K562 (cell line): Measurements from ENCODE around the gene HNRNPA3. TPM values are rescaled to one million over a fixed set of nuclear protein-coding genes. Genes with fewer than 3 reads are reported as not detected.

Source experiments
- ATF4 ChIP-seq: fragments of 450-650 bp; formaldehyde crosslinking; IDR thresholded peaks from 2 replicates; pipeline ENCODE4 v1.4.0; 2022; ENCODE audit warnings: mild to moderate bottlenecking, moderate library complexity
- CBX1 ChIP-seq: sonication (generic); IDR thresholded peaks from 2 replicates; pipeline ENCODE4 v1.6.1; 2016; ENCODE audit warnings: antibody characterized with exemption, low read depth, mild to moderate bottlenecking
- CSDE1 ChIP-seq, 2 experiments: fragments of 450-650 bp; IDR thresholded peaks; 2 replicates each; pipeline ENCODE4 v1.6.1; 2016; ENCODE audit warnings: mild to moderate bottlenecking in 1 of 2
- FIP1L1 ChIP-seq: fragments of 200-400 bp; formaldehyde crosslinking; IDR thresholded peaks from 2 replicates; pipeline ENCODE4 v1.6.1; 2018; ENCODE audit warnings: mild to moderate bottlenecking, low read depth, low read length; ENCODE audit not compliant: poor library complexity, severe bottlenecking
- GABPB1 ChIP-seq: sonication (generic); formaldehyde crosslinking; IDR thresholded peaks from 2 replicates; pipeline ENCODE4 v1.8.0; 2022; ENCODE audit warnings: mild to moderate bottlenecking, missing genetic modification reagents
- GTF2B ChIP-seq: IDR thresholded peaks from 2 replicates; pipeline ENCODE4 v1.6.1; 2011; ENCODE audit not compliant: insufficient read length; ENCODE audit errors: extremely low read depth
- HDAC6 ChIP-seq: IDR thresholded peaks from 2 replicates; pipeline ENCODE4 v1.6.1; 2012; ENCODE audit warnings: low read depth, mild to moderate bottlenecking, control low read depth, inconsistent platforms, low read length, moderate library complexity
- MEF2D ChIP-seq: conservative IDR thresholded peaks from 2 replicates; pipeline ENCODE4 v1.6.1; 2016; ENCODE audit warnings: low read depth, missing genetic modification characterization, missing compliant biosample characterization
- ZFP36 ChIP-seq: fragments of 150-350 bp; IDR thresholded peaks from 2 replicates; pipeline ENCODE4 v1.6.1; 2018; ENCODE audit warnings: low read length, low read depth; ENCODE audit not compliant: partially characterized antibody
- ZNF79 ChIP-seq: fragments of 250-450 bp; sonication (Bioruptor Pico); IDR thresholded peaks from 2 replicates; pipeline ENCODE4 v1.4.0; 2020; ENCODE audit warnings: low read depth, mild to moderate bottlenecking, moderate library complexity
- ZSCAN29 ChIP-seq: fragments of 450-650 bp; IDR thresholded peaks from 2 replicates; pipeline ENCODE4 v1.6.1; 2017
- polyA plus RNA-seq, 8 experiments: library from polyadenylated mRNA; depleted of rRNA in 4 of 8; stranded (reverse) in 5 of 8; unstranded in 3 of 8; fragments of >200 nt; fragmentation: Nextera tagmentation in 2 of 8; fragmentation: Illumina TruSeq in 1 of 8; extraction: Ambion mirVana in 2 of 8; extraction: Trizol in 1 of 8; gene quantifications; 2 replicates each; pipeline versions ENCODE4 v1.2.1 to v1.2.3, GENCODE V29; 2011 to 2014; ENCODE audit warnings: inconsistent platforms in 1 of 8, missing spikeins in 1 of 8
- total RNA-seq, 7 experiments: library from RNA; depleted of rRNA in 6 of 7; stranded (reverse); fragments of >200 nt in 6 of 7; fragmentation: Illumina TruSeq in 2 of 7; extraction: Trizol in 2 of 7; gene quantifications; 2 replicates each; pipeline versions ENCODE4 v1.2.1 to v1.2.3, GENCODE V29; 2011 to 2021; ENCODE audit warnings: low replicate concordance in 1 of 7
- TF ChIP-seq, protein P1 (sequence below): sonication (generic); formaldehyde crosslinking; IDR thresholded peaks from 2 replicates; pipeline ENCODE4 v1.8.0; 2022; ENCODE audit warnings: missing genetic modification reagents, mild to moderate bottlenecking, borderline replicate concordance
- TF ChIP-seq, protein P2 (sequence below): fragments of 450-650 bp; IDR thresholded peaks from 2 replicates; pipeline ENCODE4 v1.6.1; 2016
- TF ChIP-seq, protein P3 (sequence below): fragments of 250-450 bp; sonication (Bioruptor Pico); IDR thresholded peaks from 2 replicates; pipeline ENCODE4 v1.5.0; 2020; ENCODE audit warnings: mild to moderate bottlenecking
- TF ChIP-seq, protein P4 (sequence below), 2 experiments: IDR thresholded peaks in 1 of 2; conservative IDR thresholded peaks in 1 of 2; 2 replicates each; pipeline ENCODE4 v1.6.1; 2016; ENCODE audit warnings: low read depth in 2 of 2, mild to moderate bottlenecking in 1 of 2, missing compliant biosample characterization in 1 of 2, missing genetic modification characterization in 1 of 2, moderate library complexity in 1 of 2

HNRNPA3 gene
- total and polyA plus RNA-seq, 9 of the 15 experiments (the other 6 are each of a cell fraction or from before 2014, with no cell fraction given) = 72.8 to 428 (median 192) TPM

DNA sequence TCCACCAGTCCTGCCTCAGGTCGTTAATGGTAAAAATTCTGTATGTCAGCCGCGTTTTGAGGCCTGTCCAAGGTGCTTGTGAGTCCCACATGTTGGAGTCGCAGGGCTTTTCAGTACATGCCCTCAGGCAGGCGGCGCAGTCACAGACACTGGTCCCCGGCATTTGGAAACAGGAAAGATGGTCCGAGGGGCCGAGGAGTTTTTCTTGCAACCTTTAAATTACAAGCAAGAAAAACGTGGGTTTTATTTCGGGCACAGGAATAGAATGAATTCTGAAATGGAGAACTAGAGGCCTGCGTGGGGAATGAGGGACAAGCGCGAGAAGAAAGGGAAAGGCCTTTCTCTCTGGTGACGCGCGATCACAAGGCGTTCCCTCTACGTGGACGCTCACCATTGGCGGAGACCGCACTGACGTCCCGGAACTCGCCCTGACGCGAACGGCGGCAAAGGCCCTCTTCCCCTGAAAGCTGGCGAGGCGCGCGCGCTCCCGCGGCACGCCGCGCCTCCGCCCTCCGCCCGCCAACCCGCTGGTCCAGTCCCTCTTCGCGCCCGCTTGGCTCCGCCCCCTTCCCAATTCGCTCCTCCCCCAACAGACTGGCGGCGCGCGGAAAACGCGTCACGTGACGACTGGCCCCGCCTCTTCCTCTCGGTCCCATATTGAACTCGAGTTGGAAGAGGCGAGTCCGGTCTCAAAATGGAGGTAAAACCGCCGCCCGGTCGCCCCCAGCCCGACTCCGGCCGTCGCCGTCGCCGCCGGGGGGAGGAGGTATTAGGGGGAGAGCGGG, at the start of gene HNRNPA3 (continued):
- TF ChIP-seq HDAC6 = no peak
- no peak for TF ChIP-seq ZSCAN29
- TF ChIP-seq ATF4 (CRISPR knock-in tag) = peak; percentile 60; the same call in 1 of the 2 replicates
- TF ChIP-seq GABPB1 (CRISPR knock-in tag) = peak; percentile 82
- TF ChIP-seq, protein P1, sequence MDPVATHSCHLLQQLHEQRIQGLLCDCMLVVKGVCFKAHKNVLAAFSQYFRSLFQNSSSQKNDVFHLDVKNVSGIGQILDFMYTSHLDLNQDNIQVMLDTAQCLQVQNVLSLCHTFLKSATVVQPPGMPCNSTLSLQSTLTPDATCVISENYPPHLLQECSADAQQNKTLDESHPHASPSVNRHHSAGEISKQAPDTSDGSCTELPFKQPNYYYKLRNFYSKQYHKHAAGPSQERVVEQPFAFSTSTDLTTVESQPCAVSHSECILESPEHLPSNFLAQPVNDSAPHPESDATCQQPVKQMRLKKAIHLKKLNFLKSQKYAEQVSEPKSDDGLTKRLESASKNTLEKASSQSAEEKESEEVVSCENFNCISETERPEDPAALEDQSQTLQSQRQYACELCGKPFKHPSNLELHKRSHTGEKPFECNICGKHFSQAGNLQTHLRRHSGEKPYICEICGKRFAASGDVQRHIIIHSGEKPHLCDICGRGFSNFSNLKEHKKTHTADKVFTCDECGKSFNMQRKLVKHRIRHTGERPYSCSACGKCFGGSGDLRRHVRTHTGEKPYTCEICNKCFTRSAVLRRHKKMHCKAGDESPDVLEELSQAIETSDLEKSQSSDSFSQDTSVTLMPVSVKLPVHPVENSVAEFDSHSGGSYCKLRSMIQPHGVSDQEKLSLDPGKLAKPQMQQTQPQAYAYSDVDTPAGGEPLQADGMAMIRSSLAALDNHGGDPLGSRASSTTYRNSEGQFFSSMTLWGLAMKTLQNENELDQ (CRISPR knock-in tag) = peak; percentile 82; the same call in 1 of the 2 replicates
- TF ChIP-seq ZFP36 = no peak
- no peak for TF ChIP-seq ZNF79
- peak; percentile 89 for TF ChIP-seq GTF2B
- no peak; a peak in 1 of 4 replicates for TF ChIP-seq CSDE1 (IDR thresholded peaks at IDR 0.05)
- TF ChIP-seq, protein P2, sequence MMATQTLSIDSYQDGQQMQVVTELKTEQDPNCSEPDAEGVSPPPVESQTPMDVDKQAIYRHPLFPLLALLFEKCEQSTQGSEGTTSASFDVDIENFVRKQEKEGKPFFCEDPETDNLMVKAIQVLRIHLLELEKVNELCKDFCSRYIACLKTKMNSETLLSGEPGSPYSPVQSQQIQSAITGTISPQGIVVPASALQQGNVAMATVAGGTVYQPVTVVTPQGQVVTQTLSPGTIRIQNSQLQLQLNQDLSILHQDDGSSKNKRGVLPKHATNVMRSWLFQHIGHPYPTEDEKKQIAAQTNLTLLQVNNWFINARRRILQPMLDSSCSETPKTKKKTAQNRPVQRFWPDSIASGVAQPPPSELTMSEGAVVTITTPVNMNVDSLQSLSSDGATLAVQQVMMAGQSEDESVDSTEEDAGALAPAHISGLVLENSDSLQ = peak; percentile 91
- TF ChIP-seq, protein P3, sequence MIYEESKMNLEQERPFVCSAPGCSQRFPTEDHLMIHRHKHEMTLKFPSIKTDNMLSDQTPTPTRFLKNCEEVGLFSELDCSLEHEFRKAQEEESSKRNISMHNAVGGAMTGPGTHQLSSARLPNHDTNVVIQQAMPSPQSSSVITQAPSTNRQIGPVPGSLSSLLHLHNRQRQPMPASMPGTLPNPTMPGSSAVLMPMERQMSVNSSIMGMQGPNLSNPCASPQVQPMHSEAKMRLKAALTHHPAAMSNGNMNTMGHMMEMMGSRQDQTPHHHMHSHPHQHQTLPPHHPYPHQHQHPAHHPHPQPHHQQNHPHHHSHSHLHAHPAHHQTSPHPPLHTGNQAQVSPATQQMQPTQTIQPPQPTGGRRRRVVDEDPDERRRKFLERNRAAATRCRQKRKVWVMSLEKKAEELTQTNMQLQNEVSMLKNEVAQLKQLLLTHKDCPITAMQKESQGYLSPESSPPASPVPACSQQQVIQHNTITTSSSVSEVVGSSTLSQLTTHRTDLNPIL (CRISPR knock-in tag) = no peak
- no peak; the same call in 1 of the 2 replicates for TF ChIP-seq MEF2D (tag)
- TF ChIP-seq, protein P4, sequence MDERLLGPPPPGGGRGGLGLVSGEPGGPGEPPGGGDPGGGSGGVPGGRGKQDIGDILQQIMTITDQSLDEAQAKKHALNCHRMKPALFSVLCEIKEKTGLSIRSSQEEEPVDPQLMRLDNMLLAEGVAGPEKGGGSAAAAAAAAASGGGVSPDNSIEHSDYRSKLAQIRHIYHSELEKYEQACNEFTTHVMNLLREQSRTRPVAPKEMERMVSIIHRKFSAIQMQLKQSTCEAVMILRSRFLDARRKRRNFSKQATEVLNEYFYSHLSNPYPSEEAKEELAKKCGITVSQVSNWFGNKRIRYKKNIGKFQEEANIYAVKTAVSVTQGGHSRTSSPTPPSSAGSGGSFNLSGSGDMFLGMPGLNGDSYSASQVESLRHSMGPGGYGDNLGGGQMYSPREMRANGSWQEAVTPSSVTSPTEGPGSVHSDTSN (CRISPR knock-in tag; IDR thresholded peaks at IDR 0.05; ENCODE audit: low read depth) = no peak
- TF ChIP-seq, protein P4 (tag; conservative IDR thresholded peaks at IDR 0.05; ENCODE audit: low read depth) = peak; percentile 56; the same call in 1 of the 2 replicates
- peak; percentile 45; the same call in 1 of the 2 replicates for TF ChIP-seq CBX1
- TF ChIP-seq FIP1L1 = no peak
